HG03095 (cell line): Measurements from ENCODE around the gene TUB.

Experiments
- ATAC-seq: cut with Tn5 transposase; IDR thresholded peaks from one replicate; pipeline ENCODE4 v1.9.1; 2021; ENCODE audit warnings: moderate library complexity; ENCODE audit not compliant: unreplicated experiment

Gene TUB

DNA sequence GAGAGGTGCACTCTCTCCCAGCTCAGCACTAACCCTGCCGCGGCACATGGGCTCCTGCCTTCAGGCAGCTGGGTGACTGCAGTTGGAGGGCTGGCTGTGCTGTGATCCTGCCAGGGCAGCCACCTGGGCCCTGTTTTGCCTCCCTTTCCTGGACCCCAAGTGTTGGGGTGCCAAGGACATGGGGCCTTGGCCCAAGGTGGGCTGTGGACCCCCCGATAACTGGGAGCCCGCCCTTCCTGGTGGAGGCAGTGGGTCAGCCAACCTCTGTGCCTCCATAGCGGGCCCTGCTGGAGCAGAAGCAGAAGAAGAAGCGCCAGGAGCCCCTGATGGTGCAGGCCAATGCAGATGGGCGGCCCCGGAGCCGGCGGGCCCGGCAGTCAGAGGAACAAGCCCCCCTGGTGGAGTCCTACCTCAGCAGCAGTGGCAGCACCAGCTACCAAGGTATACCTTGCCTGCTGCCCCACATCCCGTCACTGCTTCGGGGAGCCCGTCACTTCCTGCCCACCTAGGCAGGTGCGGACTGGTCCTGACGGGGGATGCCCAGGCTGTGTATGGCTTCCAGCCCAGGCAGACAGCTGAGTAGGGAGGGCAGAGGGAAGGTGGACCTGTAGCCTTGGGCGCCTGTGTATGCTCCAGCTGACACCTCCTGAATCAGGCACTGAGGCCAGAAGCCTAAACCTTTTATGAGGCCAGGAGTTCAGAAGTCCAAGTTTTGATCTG, 8.9 kb downstream of the TUB start:
- ATAC-seq, result no peak

DNA sequence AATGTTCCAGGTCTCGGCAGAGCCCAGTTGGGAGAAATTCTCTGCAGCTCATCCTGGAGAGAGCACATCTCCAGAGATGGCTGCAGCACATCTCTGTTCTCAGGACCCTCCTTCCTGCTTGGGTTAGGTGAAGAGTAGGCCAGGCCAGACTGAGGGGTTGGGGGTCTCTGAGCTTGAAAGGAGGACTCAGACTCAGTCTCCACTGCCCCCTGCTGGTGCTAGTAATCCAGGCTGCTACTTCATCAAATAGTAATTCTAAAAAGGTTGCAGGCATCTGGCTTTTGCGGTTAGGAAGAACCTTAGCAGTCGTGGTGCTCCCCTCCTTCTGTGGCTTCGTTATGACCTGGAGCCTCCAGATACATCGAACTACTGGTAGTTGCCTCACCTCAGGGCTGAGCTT, 9.7 kb downstream of the TUB start:
- no peak for ATAC-seq

DNA sequence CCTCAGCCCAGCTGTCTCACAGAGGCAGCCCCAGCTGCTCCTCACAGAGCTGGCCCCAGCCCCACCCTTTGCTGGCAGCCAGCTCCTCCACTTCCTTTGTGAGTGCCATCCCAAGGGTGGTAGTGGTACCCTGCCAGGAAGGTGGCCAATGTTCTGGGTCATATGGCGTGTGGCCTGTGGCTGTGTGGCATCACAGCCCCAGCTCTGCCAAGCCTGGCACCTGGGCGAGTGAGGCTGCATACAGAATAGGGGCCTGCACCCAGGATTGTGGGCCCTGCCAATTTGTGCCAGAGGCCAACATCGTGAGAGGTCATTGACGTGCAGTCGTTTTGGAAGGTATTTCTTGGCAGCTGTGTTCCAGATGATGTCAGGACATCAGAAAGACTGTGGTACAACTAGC, 10.7 kb downstream of the TUB start:
- no peak for ATAC-seq

DNA sequence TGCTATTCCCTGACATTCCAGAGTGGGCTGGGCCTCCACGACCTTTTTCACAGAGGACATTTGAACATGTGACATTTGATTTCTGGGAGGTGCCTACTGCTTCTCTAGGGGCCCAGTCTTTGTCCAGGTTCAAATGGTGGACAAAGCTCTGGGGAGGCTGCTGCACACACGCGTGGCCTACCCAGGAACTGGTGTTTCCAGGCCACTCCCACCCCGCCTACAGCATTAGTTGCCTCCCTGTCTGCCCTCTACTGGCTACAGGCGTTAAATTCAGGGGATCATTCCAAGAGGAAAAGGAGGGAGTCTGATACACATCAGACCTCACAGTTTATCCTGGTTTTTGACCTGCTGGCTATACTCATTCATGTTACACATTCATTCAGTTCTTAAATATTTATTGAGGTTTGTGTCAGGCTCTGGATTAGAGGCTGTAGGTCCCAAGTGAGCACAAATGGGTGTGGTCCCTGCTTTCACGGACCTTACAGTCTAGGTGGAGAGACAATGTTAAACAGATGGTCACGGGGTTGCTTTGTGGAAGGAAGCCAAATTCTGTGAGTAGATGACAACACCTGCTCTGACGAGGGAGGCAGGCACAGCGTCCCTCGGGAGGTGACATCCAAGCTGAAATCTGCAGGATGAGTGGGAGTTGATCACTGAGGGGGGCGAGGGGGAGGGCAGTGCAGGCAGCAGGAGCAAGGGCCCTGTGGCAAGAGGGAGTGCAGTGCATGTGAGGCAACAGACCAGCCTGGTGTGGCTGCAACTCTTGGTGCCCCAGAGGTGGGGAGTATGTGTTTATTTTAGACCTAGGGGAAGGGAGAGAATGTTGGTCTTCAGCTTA, 11.8 kb downstream of the TUB start:
- peak; percentile 84 for ATAC-seq

DNA sequence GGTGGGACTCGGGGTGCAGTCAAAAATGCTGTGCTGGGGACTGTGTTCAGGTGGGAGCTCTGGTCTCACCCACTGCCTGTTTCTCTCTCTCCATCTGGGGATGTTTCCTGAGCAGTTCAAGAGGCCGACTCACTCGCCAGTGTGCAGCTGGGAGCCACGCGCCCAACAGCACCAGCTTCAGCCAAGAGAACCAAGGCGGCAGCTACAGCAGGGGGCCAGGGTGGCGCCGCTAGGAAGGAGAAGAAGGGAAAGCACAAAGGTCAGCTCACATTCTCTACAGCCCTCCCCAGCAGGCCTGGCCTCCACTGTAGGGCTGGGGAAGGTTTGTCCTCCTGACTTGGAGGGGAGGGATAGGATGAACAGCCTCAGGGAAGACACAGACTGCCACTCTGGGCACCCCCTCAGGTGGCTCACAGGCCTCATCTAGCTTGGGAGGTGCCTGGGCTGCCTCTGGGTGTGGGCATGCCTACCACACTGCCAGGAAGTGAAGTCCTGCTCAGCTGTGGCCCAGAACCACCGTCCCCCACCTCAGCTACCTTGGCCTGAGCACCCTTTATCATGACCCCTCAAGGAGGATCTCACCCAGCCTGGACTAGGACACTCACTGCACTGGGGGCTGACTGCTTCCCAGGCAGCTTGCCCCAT, 13.0 kb downstream of the TUB start:
- no peak for ATAC-seq

DNA sequence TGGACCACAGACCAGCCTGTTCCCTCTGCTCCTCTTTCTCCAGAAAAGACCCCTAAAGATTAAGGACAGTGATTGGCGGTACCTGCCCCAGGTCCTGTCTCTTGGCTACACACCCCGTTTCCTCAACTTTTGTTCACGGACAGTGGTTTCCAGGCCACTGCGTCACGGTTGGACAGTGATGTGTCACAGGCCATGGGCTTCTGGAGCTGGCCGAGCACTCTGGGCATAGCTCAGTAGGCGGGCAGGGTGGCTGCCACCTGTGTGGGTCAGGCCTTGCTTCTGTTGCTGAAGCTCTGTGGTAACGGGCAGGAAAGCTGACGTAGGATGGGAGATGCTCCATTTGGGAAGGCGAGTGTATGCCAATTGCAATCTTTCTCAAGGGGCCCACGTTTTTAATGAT, 13.6 kb downstream of the TUB start:
- no peak for ATAC-seq

DNA sequence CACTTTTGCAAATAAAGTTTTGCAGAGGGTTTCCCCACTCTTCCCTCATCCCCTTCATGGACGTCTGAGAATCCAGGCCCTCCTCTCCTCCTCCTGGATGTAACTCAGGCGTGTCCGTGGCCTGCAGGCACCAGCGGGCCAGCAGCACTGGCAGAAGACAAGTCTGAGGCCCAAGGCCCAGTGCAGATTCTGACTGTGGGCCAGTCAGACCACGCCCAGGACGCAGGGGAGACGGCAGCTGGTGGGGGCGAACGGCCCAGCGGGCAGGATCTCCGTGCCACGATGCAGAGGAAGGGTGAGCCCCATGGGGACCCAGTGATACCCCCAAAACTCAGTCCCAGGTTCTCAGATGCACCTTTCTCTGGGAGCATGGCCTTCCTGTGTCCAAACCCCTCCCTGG, 14.4 kb downstream of the TUB start:
- no peak for ATAC-seq

DNA sequence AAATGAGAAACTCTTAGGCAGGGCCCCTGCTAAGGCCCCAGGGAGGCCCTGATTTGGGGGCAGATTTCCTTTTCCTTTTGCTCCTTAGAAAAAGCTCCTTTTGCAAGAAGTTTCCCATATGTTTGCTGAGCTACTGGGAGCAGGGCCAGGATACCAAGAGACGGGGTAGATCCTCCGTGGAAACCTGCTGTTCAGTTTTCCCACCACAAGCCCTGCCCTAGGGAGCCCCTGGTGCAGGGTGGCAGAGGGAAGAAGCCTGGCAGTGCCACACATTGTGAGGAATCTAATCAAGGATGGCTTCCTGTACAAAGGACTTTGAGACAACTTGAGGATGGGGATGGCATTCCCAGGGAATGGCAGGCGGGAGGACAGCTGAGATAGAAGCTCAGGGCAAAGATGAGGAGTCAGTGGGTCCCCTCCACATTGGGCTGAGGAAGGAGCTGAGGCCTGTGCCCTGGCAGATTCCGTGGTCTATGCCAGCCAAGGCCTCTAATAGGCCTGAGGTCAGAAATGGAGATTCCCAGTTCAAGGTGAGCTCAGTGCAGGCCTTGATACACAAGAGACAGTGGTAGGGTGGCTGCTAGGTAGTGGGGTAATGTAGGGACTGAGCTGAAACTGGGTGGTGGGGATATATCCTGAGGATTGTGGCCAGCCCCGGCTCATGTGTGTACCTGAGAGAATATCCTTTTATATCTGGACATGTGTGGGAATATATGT, 15.0 kb downstream of the TUB start:
- ATAC-seq, result no peak

DNA sequence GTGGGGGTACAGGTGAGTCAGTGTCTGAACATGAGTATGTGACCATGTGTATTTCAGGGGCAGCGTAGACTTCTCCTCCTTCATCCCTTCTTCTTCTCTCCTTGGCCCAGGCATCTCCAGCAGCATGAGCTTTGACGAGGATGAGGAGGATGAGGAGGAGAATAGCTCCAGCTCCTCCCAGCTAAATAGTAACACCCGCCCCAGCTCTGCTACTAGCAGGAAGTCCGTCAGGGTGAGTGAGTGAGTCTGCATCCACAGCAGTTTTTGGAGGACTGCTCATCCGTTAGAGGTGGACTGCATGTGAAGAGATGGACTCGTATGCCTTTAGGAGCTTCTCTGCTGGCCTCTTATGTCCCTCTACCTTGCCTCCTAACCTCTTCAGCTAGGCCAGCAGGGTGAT, 15.6 kb downstream of the TUB start:
- no peak for ATAC-seq

DNA sequence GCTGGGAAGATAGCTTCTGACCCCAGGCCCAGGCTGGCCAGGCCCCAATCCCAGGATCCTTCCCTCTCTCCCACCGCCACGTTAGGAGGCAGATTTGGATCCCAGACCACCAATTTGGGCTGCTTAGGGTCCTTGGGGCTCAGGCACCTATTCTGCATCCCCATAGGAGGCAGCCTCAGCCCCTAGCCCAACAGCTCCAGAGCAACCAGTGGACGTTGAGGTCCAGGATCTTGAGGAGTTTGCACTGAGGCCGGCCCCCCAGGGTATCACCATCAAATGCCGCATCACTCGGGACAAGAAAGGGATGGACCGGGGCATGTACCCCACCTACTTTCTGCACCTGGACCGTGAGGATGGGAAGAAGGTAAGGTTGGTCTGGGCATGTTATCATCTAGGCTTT, 16.1 kb downstream of the TUB start:
- ATAC-seq, result no peak

DNA sequence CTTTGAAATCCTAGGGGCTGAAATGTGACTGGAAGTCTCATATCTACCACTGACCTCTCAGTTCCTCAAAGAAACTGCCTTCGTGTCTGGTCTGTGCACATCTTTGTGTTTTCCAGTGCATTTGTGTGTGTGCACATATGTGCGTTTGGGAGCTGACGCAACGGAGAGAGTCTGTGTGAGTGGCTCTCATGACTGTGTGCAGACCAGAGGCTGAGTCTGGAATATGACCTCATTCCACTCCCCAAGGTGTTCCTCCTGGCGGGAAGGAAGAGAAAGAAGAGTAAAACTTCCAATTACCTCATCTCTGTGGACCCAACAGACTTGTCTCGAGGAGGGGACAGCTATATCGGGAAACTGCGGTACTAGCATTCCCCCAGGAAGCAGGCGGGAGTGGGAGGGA, 16.5 kb downstream of the TUB start:
- ATAC-seq, result no peak

DNA sequence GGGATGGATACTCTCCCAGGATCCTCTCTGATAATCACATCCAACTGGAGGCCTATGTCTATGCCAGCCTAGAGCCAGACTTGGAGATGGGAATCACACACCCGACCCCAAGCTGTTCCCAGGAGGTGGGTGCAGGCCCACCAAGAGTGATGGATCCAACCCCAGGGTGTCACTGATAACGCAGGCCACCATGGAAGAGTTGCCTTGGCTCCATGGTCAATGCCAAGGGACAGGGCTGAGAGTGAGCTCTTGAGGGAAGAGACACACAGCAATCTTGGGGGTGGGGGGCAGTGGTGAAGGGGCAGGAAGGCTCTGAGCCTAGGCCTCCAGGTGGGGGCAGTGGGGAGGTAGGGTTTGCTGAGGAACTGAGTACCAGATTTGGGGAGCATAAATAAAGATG, 16.9 kb downstream of the TUB start:
- ATAC-seq, result no peak

DNA sequence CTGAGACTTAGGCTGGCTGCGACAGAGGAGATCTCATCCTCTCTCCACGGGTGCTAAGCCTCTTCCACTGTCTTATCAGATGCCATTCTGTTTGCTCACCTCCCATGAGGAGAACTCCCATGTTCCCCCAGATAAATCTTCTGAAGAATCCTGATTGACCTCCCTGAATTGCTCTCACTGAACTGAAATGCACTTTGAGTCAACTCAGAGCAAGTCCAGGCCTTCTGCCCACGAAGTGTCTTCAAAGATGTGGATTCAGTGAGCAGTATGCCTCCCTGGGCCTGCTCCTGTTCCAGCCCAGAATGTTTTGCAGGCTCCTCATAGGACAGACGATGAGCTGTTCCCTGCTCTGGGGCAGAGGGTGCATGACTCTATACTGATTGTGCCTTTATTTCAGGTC, 17.4 kb downstream of the TUB start:
- no peak for ATAC-seq

DNA sequence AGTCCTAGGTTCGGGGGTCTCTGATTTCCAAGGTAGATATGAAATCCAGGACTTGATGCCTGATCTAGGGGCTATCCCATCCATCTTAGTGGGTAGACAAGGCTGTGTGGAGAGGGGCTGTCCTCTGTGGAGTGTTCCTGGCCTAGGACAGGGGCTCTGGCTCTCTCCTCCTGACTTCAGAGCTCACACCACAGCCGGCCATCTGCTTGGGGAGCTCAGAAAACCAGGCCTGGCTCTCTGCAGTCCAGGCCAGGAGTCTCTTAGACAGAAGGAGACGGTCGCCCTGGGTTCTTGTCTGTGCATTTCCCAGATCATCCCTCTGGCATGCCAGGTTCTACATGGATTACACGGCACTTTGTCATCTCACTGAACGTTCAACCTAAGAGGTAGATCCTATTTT, 17.9 kb downstream of the TUB start:
- ATAC-seq, result no peak

DNA sequence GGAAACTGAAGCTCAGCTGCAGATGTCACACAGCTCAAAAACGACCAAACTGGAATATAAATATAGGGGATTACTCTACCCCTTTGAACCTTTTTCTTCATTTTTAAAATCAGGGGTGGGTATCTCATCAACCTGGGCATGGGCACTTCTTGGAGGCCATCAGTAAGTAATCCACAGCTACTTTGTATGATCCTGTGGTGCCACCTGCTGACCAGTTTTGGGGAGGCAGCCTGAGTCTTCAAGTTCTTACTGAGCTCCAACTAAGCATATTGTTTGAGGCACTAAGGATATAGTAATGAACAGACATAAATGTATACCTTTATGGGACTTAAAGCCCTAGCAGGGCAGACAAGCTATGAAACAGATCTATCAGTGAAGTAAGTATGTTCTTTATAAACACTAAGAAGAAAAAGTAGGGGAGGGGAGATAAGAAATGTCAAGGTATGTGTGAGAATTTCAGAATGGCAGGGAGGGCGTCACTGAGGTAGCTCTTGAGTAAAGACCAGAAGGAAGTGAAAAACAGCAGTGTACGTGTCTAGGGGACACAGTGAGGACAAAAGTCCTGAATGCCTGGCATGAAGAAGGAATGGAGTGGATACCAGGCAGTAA, 18.4 kb downstream of the TUB start:
- ATAC-seq, result no peak

DNA sequence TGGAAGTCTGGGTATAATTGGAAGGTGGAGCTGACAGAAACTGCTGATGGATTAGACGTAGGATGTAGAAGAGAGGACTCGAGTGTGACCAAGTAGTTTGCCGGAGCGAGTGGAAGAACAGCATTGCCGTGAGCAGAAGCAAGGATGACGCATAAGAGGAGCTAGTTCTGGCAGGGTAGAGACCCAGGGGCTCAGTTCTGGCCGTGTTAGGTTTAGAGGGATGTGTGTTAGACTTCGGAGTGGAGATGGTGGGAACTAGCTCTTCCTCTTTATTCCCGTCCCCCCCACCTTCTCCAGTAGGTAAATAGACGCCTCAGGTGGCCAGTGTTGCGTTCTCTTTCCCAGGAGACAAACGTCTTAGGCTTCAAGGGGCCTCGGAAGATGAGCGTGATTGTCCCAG, 19.1 kb downstream of the TUB start:
- no peak for ATAC-seq

DNA sequence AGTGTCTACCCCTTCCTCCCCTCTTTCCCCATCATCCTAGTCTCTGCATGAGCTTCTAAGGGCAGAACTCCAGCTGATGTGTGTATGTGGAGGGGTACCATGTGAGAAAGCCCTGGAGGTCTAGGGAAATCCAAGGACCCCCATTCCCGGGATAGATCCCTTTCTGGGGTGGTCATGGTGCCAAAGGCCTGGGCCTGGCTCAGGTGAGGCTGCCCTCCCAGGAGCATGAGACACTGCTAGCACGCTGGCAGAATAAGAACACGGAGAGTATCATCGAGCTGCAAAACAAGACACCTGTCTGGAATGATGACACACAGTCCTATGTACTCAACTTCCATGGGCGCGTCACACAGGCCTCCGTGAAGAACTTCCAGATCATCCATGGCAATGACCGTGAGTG, 19.6 kb downstream of the TUB start:
- no peak for ATAC-seq

DNA sequence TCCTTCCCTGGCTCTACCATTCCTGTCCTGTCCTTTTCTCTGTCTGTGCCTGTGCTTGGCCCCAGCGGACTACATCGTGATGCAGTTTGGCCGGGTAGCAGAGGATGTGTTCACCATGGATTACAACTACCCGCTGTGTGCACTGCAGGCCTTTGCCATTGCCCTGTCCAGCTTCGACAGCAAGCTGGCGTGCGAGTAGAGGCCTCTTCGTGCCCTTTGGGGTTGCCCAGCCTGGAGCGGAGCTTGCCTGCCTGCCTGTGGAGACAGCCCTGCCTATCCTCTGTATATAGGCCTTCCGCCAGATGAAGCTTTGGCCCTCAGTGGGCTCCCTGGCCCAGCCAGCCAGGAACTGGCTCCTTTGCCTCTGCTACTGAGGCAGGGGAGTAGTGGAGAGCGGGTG, 20.4 kb downstream of the TUB start:
- no peak for ATAC-seq

DNA sequence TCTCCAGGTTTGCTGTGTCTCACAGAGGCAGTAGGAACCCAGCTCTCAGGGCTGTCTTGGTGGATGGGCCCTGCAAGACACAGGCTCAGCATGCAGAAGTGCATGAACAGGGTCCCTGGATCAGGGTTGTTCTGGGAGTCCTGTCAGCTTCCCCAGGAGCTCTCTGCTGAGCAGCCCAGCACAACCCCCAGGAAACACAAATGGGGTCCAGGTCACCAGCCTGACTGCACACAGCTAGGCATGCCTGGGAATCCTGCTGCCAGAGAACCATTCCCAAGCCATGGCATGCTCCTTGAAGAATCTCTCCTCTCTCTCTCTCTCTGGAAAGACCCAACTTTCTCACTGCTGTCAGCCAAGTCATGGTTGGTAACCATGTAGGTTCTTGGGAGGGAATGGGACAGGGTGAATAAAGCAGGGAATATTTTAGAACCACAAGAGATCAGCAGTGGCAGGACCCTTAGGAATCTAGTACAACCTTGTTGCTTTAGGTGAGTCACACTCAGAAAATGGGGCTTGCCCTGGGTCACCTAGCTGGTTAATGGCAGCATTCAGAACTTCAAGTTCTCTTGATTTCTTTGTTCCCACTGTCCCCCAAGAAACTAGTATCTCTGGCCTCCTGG, 21.4 kb downstream of the TUB start:
- ATAC-seq, result no peak

DNA sequence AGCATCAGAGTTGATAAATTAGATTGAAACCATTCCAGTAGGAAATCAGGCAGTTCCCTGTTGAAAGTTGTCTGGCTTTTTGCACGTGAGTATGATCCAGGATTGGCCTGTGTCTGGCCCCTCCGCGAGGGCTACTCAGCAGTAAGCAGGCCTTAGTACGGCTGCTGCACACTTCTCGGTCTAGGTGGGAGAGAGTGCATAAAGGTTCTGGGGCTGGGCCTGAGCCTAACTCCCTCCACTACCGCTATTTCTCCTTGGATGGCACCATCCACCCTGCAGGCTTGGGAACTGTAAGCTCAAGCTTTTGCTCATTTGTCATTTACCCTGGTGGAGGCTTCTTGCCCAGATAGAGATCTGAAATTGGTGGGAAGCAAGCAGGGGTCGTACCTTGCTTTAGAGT, 22.0 kb downstream of the TUB start:
- no peak for ATAC-seq

DNA sequence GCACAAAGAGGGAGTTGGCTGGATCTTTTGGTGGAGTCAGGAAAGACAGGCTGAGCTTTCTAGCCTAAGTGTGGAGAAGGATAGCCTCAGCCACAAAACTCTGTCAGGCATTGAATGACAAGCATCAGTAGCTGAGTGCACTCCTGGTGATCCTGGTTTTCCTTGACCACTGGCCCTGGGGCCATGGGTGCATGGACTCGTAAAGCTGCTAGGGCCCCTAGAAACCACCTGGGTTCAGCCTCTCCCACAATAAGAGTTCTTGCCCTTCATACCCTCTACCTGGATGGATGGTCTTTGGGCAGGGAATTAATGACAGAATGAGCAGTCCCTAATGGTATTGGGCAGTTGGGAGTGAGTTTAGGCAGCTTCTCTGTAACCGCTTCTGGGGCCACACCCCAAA, 22.9 kb downstream of the TUB start:
- no peak for ATAC-seq
